T-helper 2 cell treated with Interferon-gamma antibody and Interleukin-4, amounts not matched to agents 5 μg/mL and 100 μg/mL, for 36 hours (primary cell): ENCODE results near the gene NELFCD.
"Not testable (repeated sequence)": the region's sequence is repeated elsewhere in the genome, so short reads cannot be mapped to it uniquely, and the experiment has no call there.

ENCODE experiments used
- DNase-seq: peaks from one replicate; pipeline ENCODE4 v3.0.0; 2021; ENCODE audit warnings: low spot score
- H3K27ac Mint-ChIP-seq: one replicate; pipeline ENCODE4 v1.8.0; 2021; ENCODE audit warnings: mild to moderate bottlenecking, mixed read lengths
- H3K27me3 Mint-ChIP-seq: one replicate; pipeline ENCODE4 v1.8.0; 2021; ENCODE audit warnings: low read depth, mixed read lengths
- H3K36me3 Mint-ChIP-seq: one replicate; pipeline ENCODE4 v1.8.0; 2021; ENCODE audit warnings: low read depth, mixed read lengths
- H3K4me1 Mint-ChIP-seq: one replicate; pipeline ENCODE4 v1.8.0; 2021; ENCODE audit warnings: low read depth, mixed read lengths
- H3K4me3 Mint-ChIP-seq: one replicate; pipeline ENCODE4 v1.8.0; 2022; ENCODE audit warnings: mild to moderate bottlenecking, moderate library complexity, mixed read lengths
- H3K9me3 Mint-ChIP-seq: one replicate; pipeline ENCODE4 v1.8.0; 2021; ENCODE audit warnings: mixed read lengths

The NELFCD gene

DNA sequence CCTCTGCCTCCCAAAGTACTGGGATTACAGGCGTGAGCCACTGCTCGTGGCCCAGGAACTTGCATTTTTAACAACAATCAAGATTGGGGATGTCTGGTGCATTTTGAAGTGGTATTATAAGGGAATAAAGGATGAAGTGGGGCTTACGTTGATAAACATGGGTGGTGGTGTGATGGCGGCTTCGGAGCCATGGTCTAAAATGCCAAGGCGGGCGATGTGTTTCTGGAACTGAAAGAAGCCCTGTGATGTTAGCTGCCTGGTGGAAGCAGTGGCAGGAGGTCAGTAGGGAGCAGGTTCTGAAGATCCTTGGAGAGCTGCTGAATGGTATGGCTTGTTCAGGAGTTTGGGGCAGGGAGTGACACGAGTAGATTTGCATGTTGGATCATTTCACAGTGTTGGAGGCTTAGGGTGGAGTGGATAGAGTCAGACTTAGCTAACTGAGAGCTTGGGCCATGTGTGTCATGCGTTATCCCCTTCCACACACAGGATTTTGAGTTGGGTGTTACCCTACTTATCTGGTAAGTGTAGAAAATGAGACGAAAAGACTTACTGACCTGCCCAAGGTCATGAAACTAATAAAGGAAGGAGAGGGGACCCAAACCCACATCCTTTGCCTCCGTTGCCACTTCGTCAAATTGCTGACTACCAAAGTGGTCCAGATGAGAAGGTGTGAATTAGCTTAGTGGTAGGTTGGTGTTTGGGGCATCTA, 1.5 kb downstream of the NELFCD start:
- Mint-ChIP-seq H3K27ac (peak overlapping the region; percentile 90), H3K4me3 (peak overlapping the region; percentile 97), H3K27me3 (peaks cover 11% of the 10 kb centered on the region), H3K4me1 (peaks cover 36% of the 10 kb centered on the region), H3K36me3 (peaks cover 31% of the 10 kb centered on the region), H3K9me3 (no peaks in the 10 kb centered on the region)
- no peak for DNase-seq

DNA sequence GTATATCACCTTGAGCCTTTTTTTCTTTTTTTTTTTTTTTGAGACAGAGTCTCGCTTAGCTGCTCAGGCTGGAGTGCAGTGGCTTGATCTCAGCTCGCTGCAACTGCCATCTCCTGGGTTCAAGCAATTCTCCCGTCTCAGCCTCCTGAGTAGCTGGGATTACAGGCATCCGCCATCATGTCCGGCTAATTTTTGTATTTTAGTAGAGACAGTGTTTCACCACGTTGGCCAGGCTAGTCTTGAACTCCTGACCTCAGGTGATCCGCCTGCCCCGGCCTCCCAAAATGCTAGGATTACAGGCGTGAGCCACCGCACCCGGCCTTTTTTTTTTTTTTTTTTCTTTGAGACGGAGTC, 2.0 kb downstream of the NELFCD start:
- H3K9me3 Mint-ChIP-seq, H3K27ac Mint-ChIP-seq, H3K4me3 Mint-ChIP-seq, DNase-seq: not testable (repeated sequence)
- peaks cover 36% of the 10 kb centered on the region for H3K4me1 Mint-ChIP-seq
- H3K27me3 Mint-ChIP-seq = peaks cover 11% of the 10 kb centered on the region
- H3K36me3 Mint-ChIP-seq = peaks cover 36% of the 10 kb centered on the region

DNA sequence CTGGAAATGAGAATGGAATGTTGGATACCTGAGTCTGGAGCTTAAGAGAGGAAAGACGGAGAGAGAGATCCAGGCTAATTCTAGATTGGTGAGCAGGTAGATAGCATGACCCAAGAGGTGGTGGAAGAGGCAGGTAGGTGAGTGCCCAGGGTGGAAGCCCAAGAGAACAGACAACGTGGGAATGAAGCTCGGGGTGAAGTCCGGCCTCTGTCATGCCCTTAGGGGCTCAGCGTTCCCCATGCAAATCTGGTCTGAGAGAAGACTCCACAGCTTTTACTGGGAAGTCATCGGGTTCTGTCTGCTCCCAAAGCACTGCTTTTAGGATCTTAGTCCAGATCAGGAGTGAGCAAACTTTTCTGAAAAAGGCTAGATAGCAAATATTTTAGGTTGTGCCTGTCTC, 3.6 kb downstream of the NELFCD start:
- DNase-seq = no peak
- Mint-ChIP-seq H3K4me1 (peaks cover 36% of the 10 kb centered on the region), H3K36me3 (peaks cover 48% of the 10 kb centered on the region), H3K27me3 (no peaks in the 10 kb centered on the region), H3K4me3 (no peak overlapping the region), H3K9me3 (no peaks in the 10 kb centered on the region), H3K27ac (no peak overlapping the region)

DNA sequence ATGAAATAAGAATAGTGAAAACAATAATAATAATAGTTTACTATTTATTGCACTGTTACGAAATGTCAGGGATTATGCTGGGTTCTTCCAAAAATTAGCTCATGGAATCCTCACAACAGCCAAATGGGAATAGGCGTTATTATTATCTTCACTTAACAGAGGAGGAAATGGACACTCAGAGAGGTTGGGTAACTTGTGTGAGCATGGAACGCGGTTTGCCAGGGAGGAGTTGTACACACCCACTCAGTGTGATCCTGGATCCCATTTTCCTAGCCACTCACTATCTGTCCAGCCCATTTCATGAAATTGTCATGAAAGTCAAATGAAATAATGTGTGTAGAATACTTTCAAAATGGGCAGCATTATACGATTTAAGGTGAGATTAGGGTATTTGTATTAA, 4.6 kb downstream of the NELFCD start:
- H3K4me1 Mint-ChIP-seq = peaks cover 36% of the 10 kb centered on the region
- no peak overlapping the region for H3K27ac Mint-ChIP-seq
- DNase-seq = no peak
- H3K9me3 Mint-ChIP-seq = no peaks in the 10 kb centered on the region
- H3K27me3 Mint-ChIP-seq = no peaks in the 10 kb centered on the region
- no peak overlapping the region for H3K4me3 Mint-ChIP-seq
- H3K36me3 Mint-ChIP-seq = peaks cover 52% of the 10 kb centered on the region

DNA sequence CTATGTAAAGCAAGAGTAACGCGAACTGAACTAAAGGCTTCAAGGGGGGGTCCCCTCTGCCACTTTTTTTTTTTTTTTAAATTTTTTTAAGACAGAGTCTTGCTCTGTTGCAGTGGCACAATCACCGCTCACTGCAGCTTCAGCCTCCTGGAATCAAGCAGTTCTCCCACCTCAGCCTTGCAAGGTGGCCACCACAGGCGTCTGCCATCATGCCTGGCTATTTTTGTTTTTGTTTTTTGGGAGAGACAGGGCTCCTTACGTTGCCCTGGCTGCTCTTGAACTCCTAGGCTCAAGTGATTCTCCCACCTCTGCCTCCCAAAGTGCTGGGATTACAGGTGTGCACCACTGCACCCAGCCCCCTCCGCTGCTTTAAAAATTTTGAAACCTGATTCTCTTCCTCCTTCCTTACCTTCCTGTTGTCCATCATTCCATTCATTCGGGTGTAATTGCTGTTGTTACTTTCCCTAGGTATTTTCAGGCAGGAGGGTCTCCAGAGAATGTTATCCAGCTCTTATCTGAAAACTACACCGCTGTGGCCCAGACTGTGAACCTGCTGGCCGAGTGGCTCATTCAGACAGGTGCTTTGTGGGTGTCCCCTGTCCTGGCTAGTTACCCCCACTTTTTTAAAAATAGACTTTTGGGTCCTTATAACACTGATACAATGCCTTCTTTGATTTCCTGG, 5.4 kb downstream of the NELFCD start:
- H3K27me3 Mint-ChIP-seq = no peaks in the 10 kb centered on the region
- H3K4me1 Mint-ChIP-seq = peaks cover 36% of the 10 kb centered on the region
- no peak overlapping the region for H3K4me3 Mint-ChIP-seq
- no peak overlapping the region for H3K27ac Mint-ChIP-seq
- DNase-seq = no peak
- H3K9me3 Mint-ChIP-seq = no peaks in the 10 kb centered on the region
- peaks cover 57% of the 10 kb centered on the region for H3K36me3 Mint-ChIP-seq

DNA sequence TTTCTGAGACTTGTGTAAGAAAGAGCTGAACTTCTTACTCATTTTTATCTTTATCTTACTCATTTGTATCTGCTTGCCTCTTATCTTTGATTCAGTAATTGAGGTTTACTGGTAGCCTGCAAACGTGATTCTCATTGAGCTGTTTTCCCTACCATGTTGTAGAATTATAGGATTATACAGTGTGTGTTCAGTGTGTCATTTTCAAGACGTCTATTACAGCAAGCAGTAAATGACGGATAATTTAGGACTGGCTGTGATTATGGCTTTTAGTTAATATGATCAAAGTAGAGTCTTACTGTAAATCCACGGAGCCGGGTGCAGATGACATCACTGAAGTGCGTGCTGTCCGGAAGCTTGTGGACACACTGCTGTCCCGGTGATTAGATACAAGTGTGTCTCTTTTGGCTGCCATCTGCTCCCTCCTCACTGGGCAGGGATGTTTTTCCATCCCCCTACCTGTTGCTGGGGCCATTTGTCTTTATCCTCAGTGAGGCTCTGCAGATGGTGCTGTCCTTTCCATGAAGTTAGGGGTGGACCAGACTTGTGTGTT, 6.0 kb downstream of the NELFCD start:
- Mint-ChIP-seq H3K4me1 (peaks cover 37% of the 10 kb centered on the region), H3K4me3 (no peak overlapping the region), H3K9me3 (no peaks in the 10 kb centered on the region), H3K27me3 (no peaks in the 10 kb centered on the region), H3K27ac (no peak overlapping the region), H3K36me3 (peaks cover 63% of the 10 kb centered on the region)
- DNase-seq = no peak

DNA sequence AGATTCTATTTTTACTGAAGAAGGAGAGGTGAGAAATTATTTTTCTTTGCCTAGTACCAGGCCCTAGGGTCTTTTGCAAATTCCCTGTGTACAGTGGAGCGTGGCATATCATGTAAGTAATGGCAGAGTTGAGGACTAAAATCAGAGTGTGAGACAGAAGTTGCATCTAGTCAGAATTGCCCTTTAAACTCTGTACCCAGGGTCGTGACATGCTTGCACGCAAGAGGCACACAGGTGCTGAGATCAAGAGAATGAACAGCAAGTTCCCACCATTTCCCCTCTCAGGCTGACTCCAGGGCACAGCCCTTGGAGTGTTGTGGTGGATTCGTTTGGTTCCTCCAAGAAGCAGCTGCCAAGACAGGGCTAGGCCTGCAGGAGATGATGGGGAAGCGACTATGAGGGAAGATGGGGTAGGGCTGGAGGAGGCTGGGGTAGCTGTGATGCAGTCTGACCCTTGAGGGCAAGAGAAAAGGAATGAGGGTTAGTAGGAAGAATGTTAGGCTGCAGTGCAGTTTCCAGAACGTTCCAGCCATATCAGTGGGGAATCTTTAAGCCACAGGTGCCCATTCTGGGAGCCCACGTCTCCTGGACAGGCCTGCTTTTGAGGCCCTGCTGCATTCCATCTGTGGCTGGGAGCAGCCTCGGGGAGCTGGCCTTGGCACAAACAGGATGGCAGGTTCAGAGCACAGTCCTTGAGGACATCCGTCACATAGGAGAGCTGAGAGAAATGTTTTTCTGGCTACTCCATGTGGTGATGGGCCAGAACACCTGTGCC, 6.9 kb downstream of the NELFCD start:
- Mint-ChIP-seq H3K4me1 (peaks cover 32% of the 10 kb centered on the region), H3K9me3 (no peaks in the 10 kb centered on the region), H3K27ac (no peak overlapping the region), H3K27me3 (no peaks in the 10 kb centered on the region), H3K4me3 (no peak overlapping the region), H3K36me3 (peaks cover 65% of the 10 kb centered on the region)
- no peak for DNase-seq

DNA sequence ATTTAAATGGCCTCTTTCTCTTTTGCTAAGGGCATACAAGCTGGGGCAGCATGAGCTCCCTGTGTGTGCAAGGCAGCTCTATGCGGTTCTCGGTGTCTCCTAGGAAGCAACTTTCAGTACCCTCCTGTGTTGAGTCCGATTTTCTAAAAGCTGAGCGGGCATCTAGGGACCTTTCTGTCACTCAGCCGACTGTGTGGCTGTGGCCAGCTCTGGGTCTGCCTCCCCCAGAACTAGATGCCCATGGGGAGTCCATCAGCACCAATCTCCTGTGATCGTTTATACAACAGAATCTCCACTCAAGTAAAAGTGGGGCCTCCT, 7.5 kb downstream of the NELFCD start:
- H3K36me3 Mint-ChIP-seq = peaks cover 68% of the 10 kb centered on the region
- H3K9me3 Mint-ChIP-seq = no peaks in the 10 kb centered on the region
- no peak overlapping the region for H3K27ac Mint-ChIP-seq
- no peak for DNase-seq
- H3K4me1 Mint-ChIP-seq = peaks cover 32% of the 10 kb centered on the region
- H3K27me3 Mint-ChIP-seq = no peaks in the 10 kb centered on the region
- no peak overlapping the region for H3K4me3 Mint-ChIP-seq

DNA sequence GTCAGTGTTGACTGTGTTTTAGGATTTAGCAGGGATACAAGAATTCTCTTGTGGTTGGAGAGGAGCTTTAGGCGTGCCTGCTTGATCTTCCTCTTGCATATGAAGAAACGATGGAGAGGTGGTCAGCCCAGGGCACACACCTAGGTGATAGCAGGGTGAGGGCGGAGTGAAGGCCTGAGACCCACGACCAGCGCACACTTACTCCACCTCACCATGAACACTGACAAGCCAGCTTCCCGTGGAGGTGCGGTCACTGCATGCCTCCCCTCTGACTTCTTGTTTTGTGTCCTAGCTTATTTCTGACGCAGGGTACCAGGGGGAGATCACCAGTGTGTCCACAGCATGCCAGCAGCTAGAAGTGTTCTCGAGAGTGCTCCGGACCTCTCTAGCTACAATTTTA, 8.1 kb downstream of the NELFCD start:
- H3K9me3 Mint-ChIP-seq = no peaks in the 10 kb centered on the region
- H3K36me3 Mint-ChIP-seq = peaks cover 67% of the 10 kb centered on the region
- no peak overlapping the region for H3K4me3 Mint-ChIP-seq
- H3K27ac Mint-ChIP-seq = no peak overlapping the region
- no peaks in the 10 kb centered on the region for H3K27me3 Mint-ChIP-seq
- DNase-seq = no peak
- peaks cover 28% of the 10 kb centered on the region for H3K4me1 Mint-ChIP-seq

DNA sequence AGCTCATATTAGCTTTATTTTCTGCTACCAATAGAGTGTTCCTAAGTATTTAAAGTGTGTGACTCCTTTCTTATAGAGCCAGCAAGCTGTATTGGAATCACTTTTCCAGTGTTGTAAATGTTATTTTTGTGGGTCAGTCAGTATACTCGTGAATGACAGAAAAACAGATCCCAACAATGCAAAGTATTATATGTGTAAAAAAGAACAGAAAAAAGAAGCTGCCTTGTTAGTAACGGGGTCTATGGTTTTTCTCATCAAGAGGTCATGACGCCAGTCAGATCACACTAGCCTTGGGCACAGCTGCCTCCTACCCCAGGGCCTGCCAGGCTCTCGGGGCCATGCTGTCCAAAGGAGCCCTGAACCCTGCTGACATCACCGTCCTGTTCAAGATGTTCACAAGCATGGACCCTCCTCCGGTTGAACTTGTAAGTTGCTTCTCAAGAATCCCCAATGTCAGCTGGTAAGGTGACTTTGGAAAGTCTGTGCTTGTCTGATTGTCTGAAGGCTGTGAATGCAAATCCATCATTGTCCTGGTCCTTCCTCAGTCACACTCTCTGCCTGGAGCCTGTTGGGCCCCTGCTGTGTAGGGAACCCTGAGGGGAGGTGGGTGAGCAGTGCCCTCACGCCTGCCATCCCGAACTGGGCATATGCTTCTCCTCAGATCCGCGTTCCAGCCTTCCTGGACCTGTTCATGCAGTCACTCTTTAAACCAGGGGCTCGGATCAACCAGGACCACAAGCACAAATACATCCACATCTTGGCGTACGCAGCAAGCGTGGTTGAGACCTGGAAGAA, 9.8 kb downstream of the NELFCD start:
- Mint-ChIP-seq H3K4me1 (peaks cover 16% of the 10 kb centered on the region), H3K4me3 (no peak overlapping the region), H3K27ac (no peak overlapping the region), H3K27me3 (no peaks in the 10 kb centered on the region), H3K36me3 (peaks cover 72% of the 10 kb centered on the region), H3K9me3 (no peaks in the 10 kb centered on the region)
- no peak for DNase-seq

DNA sequence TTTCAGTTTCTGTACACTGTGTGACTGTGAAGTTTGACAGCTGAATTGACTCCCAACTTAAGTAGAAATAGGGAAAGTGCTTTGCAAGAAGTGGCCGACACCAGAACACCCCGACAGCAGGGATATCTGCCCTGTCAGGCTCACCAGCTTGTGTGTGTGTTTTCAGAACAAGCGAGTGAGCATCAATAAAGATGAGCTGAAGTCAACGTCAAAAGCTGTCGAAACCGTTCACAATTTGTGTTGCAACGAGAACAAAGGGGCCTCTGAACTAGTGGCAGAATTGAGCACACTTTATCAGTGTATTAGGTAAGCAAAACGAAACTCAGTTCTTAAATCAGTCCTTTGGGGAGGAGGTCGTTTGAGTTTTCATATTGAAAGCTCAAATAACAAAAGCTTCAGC, 10.7 kb downstream of the NELFCD start:
- Mint-ChIP-seq H3K36me3 (peaks cover 71% of the 10 kb centered on the region), H3K27me3 (no peaks in the 10 kb centered on the region), H3K4me3 (no peak overlapping the region), H3K9me3 (no peaks in the 10 kb centered on the region), H3K4me1 (peaks cover 11% of the 10 kb centered on the region), H3K27ac (no peak overlapping the region)
- no peak for DNase-seq

DNA sequence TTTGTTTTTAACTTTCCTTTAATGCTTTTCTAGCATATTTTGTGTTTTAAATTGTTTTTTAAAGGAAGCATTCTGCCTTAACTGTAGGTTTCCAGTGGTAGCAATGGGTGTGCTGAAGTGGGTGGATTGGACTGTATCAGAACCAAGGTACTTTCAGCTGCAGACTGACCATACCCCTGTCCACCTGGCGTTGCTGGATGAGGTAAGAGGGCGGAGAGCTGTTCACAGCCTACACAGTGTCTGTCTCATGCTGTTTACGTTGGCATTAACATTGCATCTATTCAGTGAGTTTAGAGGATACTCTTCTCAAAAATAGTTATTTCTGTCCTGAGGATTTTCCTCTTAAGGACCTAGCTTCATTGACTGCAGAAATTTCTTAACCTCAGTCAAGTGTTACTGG, 11.9 kb downstream of the NELFCD start:
- Mint-ChIP-seq H3K27ac (no peak overlapping the region), H3K9me3 (no peaks in the 10 kb centered on the region), H3K36me3 (peaks cover 70% of the 10 kb centered on the region), H3K27me3 (no peaks in the 10 kb centered on the region), H3K4me3 (no peak overlapping the region), H3K4me1 (peaks cover 8% of the 10 kb centered on the region)
- no peak for DNase-seq

DNA sequence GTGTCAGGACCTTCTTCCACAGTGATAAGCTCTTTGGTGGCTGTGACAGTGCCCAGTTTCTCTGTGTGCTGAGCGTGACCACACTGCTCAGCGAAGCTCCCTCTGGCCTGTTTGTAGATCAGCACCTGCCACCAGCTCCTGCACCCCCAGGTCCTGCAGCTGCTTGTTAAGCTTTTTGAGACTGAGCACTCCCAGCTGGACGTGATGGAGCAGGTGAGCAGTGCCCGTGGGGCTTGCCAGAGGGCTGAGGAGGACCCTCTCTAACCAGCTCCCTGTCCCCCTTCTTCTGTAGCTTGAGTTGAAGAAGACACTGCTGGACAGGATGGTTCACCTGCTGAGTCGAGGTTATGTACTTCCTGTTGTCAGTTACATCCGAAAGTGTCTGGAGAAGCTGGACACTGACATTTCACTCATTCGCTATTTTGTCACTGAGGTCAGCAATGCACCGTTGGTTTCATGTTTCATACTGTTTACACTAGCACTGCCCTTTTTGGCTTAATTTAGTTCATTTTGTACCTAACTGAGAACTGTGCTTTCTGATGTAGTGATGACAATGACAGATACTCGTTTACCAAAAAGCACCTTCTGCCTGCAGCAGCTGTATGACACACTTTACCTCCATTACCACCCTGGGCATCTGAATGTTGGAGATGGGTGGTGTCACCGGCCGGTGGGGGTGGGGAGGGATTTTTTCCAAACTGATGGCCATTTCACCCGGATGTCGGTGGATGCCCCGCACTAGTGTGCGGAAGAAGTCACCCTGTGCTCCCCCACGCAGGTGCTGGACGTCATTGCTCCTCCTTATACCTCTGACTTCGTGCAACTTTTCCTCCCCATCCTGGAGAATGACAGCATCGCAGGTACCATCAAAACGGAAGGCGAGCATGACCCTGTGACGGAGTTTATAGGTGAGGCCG, 12.5 kb downstream of the NELFCD start:
- H3K4me3 Mint-ChIP-seq = no peak overlapping the region
- H3K27ac Mint-ChIP-seq = no peak overlapping the region
- H3K9me3 Mint-ChIP-seq = no peaks in the 10 kb centered on the region
- H3K4me1 Mint-ChIP-seq = peaks cover 8% of the 10 kb centered on the region
- H3K36me3 Mint-ChIP-seq = peaks cover 67% of the 10 kb centered on the region
- no peaks in the 10 kb centered on the region for H3K27me3 Mint-ChIP-seq
- DNase-seq = no peak
